Epidermal melanocyte (primary cell): ENCODE data around the gene CES3.

Experiments
- DNase-seq: peaks from one replicate; pipeline ENCODE4 v3.0.0; 2011; ENCODE audit warnings: low spot score; ENCODE audit not compliant: insufficient read length

Gene CES3, protein sequence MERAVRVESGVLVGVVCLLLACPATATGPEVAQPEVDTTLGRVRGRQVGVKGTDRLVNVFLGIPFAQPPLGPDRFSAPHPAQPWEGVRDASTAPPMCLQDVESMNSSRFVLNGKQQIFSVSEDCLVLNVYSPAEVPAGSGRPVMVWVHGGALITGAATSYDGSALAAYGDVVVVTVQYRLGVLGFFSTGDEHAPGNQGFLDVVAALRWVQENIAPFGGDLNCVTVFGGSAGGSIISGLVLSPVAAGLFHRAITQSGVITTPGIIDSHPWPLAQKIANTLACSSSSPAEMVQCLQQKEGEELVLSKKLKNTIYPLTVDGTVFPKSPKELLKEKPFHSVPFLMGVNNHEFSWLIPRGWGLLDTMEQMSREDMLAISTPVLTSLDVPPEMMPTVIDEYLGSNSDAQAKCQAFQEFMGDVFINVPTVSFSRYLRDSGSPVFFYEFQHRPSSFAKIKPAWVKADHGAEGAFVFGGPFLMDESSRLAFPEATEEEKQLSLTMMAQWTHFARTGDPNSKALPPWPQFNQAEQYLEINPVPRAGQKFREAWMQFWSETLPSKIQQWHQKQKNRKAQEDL

GRCh38 chr16:66961065-66961744 lies at the start of gene CES3:
TSS of gene CES3 (plus strand) at chr16:66961266. CDS start at chr16:66961308, 42 bp downstream.
- DNase-seq: no peak

GRCh38 chr16:66911801-66912200 lies 49.3 kb upstream of the CES3 start:
- no peak for DNase-seq

GRCh38 chr16:66913081-66913480 lies 48.0 kb upstream of the CES3 start:
- DNase-seq: no peak

- no peak for DNase-seq
Measured at GRCh38 chr16:66913711-66914110, 47.4 kb upstream of the CES3 start.

- DNase-seq: no peak
Measured at GRCh38 chr16:66914541-66914940, 46.5 kb upstream of the CES3 start.

GRCh38 chr16:66915041-66915440 lies 46.0 kb upstream of the CES3 start:
- DNase-seq: no peak

GRCh38 chr16:66916518-66916917 lies 44.5 kb upstream of the CES3 start:
- DNase-seq: no peak

DNA sequence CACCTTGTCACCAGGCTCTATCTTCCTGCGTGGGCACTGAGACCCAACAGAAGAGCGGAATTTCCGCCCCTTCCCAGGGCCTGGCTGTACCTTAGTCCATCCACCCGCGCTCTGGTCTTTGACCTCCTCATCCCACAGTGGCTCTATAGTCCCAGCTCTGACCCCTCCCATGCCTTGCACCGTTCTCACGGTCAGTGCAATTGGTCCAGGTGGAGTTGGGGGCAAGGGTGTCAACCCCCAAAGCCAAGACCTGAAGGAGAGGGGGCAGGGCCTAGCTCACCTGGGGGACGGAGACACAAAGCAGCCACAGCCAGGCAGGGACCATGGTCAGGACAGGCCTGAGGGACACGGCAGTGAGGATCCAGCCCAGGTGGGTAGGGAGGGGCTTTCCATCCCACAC lies 43.3 kb upstream of the CES3 start:
- DNase-seq: no peak

GRCh38 chr16:66918355-66918754 lies 42.7 kb upstream of the CES3 start:
- DNase-seq: no peak

DNA sequence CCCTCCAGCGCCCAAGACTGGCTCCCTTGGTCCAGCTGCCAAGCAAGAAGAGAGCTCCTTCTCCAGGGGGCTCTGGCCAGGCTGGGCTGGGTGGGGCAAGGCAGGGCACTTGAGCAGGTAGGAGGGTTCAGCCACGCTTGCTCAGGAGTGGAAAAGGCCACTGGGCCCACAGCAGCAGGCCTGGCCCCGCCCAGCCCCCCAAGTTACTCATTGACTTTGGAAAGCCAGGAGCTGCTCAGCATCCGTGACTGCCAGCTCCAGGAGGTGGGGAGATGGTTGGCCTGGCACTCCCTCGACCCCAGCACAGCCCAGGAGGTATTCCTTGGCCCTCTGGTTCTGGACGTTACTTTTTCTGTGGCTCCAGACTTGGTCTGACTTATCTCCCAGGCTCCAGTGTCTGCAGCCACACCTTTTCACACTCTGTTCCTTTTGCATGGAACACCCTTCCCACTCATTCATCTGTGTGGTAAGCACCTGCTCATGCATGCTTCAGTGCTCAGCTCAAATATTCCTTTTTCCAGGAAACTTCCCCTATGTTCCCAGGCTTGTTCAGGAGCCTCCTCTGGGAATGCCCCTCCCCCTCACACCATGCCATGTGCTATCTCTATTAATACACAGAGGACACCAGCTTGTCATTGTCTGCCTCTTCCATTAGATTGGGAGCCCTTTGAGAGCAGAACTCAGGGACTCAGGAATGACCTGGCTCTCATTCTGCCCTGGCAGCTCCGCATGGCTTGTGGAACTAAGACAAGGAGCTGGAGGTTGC lies 42.1 kb upstream of the CES3 start, which contains the start of gene CDH16:
Gene CDH16 (minus strand): TSS at position 83 of the 766 bp plus-strand sequence. CDS start 820 bp downstream, outside the sequence.
- DNase-seq: no peak

DNA sequence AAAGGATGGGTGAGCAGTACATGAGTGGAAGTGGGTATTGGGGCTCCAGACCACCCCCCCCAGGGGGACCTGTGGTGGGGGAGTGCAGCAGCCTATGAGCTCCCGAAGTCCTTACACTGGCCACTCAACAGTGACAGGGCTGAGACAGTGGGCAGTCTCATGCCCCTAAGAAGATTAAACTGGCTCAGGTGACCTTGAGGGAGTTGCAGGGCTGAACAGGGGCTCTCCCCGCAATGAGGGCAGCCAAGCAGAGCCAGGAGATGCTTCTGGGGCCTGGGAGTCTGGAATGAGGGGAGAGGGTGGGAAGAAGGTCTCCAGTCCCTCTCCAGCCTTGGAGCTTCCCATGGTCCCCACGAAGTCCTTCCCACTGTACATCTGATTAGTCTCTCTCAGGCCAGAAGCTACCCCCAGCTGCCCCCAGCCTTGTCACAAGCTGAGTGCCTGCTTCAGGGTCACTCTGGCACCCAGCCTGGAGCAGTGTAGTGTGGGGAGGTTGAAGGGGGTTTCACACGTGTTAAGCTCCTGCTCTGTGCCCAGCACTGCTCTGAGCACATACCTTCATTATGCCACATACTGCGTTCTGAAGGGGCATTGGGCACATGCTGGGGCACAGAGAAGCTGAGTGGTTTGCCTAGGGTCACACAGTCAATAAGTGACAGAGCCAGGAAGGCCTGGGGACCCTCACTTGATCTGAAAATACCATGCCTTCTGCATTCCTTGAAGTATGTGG lies 41.3 kb upstream of the CES3 start:
- no peak for DNase-seq

- DNase-seq: no peak
Measured at GRCh38 chr16:66920299-66920590, 40.8 kb upstream of the CES3 start.

DNA sequence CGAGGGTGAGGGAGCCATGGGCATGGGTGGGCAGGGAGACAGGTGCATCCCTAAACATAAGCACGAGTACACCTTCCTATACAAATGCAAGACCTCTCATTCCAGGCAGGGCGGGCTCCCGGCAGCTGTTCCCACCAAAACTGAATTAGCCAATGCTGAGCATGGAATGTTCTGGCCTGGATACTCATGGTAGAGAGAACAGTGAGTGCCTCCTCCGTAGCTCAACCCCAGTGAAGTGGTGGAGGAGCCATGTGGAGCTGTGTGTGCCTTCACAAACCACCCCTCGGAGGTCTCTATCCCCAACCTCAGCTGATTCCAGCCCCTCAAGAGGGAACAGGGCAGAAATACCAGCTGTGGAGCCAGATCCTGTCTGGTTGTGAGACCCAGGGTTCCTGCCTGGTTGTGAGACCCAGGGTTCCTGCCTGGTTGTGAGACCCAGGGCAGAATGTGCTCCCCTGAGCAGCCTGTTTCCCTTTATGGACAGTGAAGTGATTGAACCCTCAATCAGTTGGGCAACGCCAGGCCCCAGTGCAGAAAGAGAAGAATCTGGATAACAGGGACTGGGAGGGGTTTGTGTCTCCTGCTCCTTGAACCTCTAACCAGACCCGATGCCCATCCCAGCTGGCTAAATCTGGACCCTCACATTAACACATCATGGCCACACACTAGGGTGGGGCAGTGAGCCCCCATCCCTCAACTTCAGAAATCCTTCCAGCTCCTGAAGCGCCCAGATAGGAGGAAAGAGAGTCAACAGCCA lies 40.0 kb upstream of the CES3 start:
- no peak for DNase-seq

- no peak for DNase-seq
Measured at GRCh38 chr16:66921729-66922450, 39.2 kb upstream of the CES3 start.

GRCh38 chr16:66923247-66923731 lies 37.8 kb upstream of the CES3 start:
- DNase-seq: no peak

GRCh38 chr16:66923866-66924265 lies 37.2 kb upstream of the CES3 start:
- no peak for DNase-seq

DNA sequence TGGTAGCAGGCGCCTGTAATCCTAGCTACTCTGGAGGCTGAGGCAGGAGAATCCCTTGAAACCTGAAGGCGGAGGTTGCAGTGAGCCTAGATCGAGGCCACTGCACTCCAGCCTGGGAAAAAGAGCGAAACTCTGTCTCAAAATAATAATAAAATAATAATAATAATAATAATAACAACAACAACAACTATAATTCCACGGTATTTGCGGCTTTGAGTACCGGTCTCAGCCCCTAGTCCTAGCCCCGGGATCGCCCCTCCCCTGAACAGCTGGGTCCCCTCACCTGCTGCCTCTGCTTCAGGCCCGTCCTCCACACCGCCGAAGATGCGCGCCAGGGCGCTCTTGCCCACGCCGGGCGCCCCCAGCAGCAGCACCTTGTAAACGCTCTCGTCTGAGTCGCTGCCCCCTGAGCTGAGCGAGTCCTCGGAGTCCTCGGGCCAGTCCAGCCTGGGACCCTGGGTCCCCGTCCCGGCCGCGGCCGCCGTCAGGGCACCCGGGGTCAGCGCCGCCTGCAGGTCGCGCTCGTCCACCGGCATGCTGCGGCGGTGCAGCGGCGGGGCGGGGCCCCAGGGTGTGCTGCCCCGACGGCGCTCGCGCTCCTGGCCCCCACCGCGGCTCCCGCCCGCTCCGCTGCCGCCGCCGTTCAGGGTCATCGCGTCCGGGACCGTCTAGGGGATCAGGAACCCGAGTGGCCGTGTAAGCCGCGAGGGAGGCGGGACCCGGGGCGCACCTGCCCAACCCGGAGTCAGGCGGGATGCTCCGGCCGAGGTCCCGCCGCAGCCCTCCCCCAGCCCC lies 36.3 kb upstream of the CES3 start:
- no peak for DNase-seq

- DNase-seq: no peak
Measured at GRCh38 chr16:66925322-66925840, 35.7 kb upstream of the CES3 start, which contains the start of gene RRAD. TSS of gene RRAD (minus strand) at chr16:66925535. CDS start at chr16:66925179, 356 bp downstream.
